Measurements from ENCODE around the gene NRG2.

Gene NRG2

GRCh38 chr5:139809331-139809810 lies 233.7 kb downstream of the NRG2 start:
- TF ChIP-seq SIN3A (IDR thresholded peaks at IDR 0.05; ENCODE audit: borderline replicate concordance, insufficient read depth, low read length) (no peak), POLR2AphosphoS5 (IDR thresholded peaks at IDR 0.05; ENCODE audit: low read depth, low read length) (no peak), FOXP2 (optimal IDR thresholded peaks at IDR 0.05; ENCODE audit: borderline replicate concordance, extremely low read depth, extremely low read length, insufficient read depth) (no peak), REST (IDR thresholded peaks at IDR 0.05; ENCODE audit: insufficient read depth in 1 of 2, low read depth in 2 of 2, low read length in 2 of 2) (no peak), TAF1 (IDR thresholded peaks at IDR 0.05; ENCODE audit: borderline replicate concordance, insufficient read depth, low read length) (no peak)

- TF ChIP-seq TAF1 (IDR thresholded peaks at IDR 0.05; ENCODE audit: borderline replicate concordance, insufficient read depth, low read length) = no peak
- TF ChIP-seq SIN3A (IDR thresholded peaks at IDR 0.05; ENCODE audit: borderline replicate concordance, insufficient read depth, low read length) = no peak
- peak; percentile 94 to 97 for TF ChIP-seq REST (IDR thresholded peaks at IDR 0.05; ENCODE audit: insufficient read depth in 1 of 2, low read depth in 2 of 2, low read length in 2 of 2)
Observed at GRCh38 chr5:139808481-139809330, 234.4 kb downstream of the NRG2 start.

- no peak for TF ChIP-seq FOXP2 (optimal IDR thresholded peaks at IDR 0.05; ENCODE audit: borderline replicate concordance, extremely low read depth, extremely low read length, insufficient read depth)
- TF ChIP-seq POLR2AphosphoS5 (IDR thresholded peaks at IDR 0.05; ENCODE audit: low read depth, low read length) = no peak
- no peak for TF ChIP-seq TAF1 (IDR thresholded peaks at IDR 0.05; ENCODE audit: borderline replicate concordance, insufficient read depth, low read length)
- TF ChIP-seq REST (IDR thresholded peaks at IDR 0.05; ENCODE audit: insufficient read depth in 1 of 2, low read depth in 2 of 2, low read length in 2 of 2) = no peak
- TF ChIP-seq SIN3A (IDR thresholded peaks at IDR 0.05; ENCODE audit: borderline replicate concordance, insufficient read depth, low read length) = no peak
Observed at GRCh38 chr5:139807647-139808030, 235.5 kb downstream of the NRG2 start.

- no peak for TF ChIP-seq SIN3A (IDR thresholded peaks at IDR 0.05; ENCODE audit: borderline replicate concordance, insufficient read depth, low read length)
- no peak for TF ChIP-seq FOXP2 (optimal IDR thresholded peaks at IDR 0.05; ENCODE audit: borderline replicate concordance, extremely low read depth, extremely low read length, insufficient read depth)
- TF ChIP-seq REST (IDR thresholded peaks at IDR 0.05; ENCODE audit: insufficient read depth in 1 of 2, low read depth in 2 of 2, low read length in 2 of 2) = no peak
Observed at GRCh38 chr5:139806726-139807646, 236.1 kb downstream of the NRG2 start.

Measured in PFSK-1 (cell line).